ENCODE results near the gene AGPAT2. TPM values are rescaled to one million over a fixed set of nuclear protein-coding genes. Genes with fewer than 3 reads are reported as not detected.

AGPAT2 gene
- total RNA-seq, 2 donors from 2014 or later: 94.2 to 275 TPM

DNA sequence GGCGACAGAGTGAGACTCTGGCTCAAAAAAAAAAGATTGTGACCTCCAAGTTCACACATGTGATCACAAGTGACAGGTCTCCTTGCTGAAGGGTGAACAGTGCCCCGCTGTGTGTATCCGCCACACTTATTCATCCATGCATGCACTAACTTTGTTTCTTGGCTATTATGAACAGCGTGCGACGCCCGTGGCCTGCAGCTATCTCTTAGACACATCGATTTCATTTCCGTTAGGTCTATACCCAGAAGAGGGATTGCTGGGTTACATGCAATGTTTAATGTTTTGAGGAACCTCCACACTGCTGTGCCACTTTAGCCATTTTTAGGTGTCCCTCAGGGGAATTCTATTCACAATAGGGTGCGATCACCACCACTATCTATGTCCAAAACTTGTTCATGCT is 36.6 kb downstream of the AGPAT2 start:
- WGBS, 2 donors: 75 to 88% methylated on average over 10 of the region's 10 CpGs
- no peaks in the 10 kb centered on the region for H3K9me3 ChIP-seq
- no peak overlapping the region for H3K27ac ChIP-seq
- DNase-seq: no peak
- ATAC-seq: no peak
- H3K4me1 ChIP-seq: no peaks in the 10 kb centered on the region
- intact Hi-C loops (cut with DNase I): no loop called here
- TF ChIP-seq, protein P1, sequence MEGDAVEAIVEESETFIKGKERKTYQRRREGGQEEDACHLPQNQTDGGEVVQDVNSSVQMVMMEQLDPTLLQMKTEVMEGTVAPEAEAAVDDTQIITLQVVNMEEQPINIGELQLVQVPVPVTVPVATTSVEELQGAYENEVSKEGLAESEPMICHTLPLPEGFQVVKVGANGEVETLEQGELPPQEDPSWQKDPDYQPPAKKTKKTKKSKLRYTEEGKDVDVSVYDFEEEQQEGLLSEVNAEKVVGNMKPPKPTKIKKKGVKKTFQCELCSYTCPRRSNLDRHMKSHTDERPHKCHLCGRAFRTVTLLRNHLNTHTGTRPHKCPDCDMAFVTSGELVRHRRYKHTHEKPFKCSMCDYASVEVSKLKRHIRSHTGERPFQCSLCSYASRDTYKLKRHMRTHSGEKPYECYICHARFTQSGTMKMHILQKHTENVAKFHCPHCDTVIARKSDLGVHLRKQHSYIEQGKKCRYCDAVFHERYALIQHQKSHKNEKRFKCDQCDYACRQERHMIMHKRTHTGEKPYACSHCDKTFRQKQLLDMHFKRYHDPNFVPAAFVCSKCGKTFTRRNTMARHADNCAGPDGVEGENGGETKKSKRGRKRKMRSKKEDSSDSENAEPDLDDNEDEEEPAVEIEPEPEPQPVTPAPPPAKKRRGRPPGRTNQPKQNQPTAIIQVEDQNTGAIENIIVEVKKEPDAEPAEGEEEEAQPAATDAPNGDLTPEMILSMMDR (IDR thresholded peaks at IDR 0.05): no peak
- TF ChIP-seq POLR2A (IDR thresholded peaks at IDR 0.05): no peak
- H3K36me3 ChIP-seq (replicated peaks in 1 of 2; ENCODE audit: insufficient read depth in 1 of 2, low read depth in 2 of 2): no peaks in the 10 kb centered on the region
- no peak overlapping the region for H3K4me3 ChIP-seq
- no peaks in the 10 kb centered on the region for H3K27me3 ChIP-seq

DNA sequence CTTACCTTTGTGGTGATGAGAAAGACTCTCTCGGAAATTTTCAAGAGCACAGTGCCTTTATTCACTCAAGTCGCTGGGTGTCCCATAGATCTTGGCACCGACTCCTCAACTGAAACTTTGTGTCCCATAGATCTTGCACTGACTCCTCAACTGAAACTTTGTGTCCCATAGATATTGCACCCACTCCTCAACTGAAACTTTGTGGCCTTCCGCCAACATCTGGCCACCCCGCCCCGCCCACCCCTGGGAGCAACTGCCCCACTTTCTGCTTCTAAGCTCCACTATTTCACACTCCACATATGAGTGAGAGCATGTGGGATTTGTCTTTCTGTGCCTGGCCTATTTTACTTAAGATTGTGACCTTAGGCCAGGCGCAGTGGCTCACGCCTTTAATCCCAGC is 37.2 kb downstream of the AGPAT2 start:
- Histone ChIP-seq H3K4me1 (peaks cover 2% of the 10 kb centered on the region), H3K27me3 (no peaks in the 10 kb centered on the region), H3K4me3 (no peak overlapping the region), H3K9me3 (no peaks in the 10 kb centered on the region), H3K27ac (no peak overlapping the region), H3K36me3 (replicated peaks in 1 of 2; ENCODE audit: insufficient read depth in 1 of 2, low read depth in 2 of 2) (no peaks in the 10 kb centered on the region)
- 86 to 89% methylated on average over 6 to 8 of the region's 8 CpGs for WGBS, 2 donors
- intact Hi-C loops (cut with DNase I): no loop called here
- TF ChIP-seq, protein P1 (IDR thresholded peaks at IDR 0.05): no peak
- no peak for TF ChIP-seq POLR2A (IDR thresholded peaks at IDR 0.05)
- DNase-seq (no peak), ATAC-seq (no peak)

DNA sequence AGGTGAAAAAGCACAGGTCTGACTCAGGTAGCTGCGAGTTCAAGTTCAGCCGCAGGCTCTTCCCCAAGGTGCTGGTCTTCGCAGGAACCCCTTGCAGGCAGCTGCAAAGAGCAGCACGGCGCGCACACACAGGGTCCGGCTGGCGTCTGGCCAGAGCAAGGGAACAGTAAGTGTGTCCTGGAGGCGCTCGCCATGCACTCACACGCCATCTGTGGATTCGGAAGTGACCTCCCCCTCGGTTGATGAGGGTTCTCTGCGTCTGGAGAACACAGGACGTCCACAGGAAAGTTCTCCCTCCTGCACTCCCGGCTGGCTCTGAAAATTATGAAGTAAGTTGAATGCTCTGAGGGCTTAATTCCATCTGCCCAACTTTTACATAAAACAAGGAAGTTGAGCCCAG is 38.5 kb downstream of the AGPAT2 start:
- Histone ChIP-seq H3K27me3 (no peaks in the 10 kb centered on the region), H3K27ac (peak overlapping the region in 2 of 4 donors; percentile 17 to 35), H3K4me3 (no peak overlapping the region), H3K4me1 (peaks cover 14% of the 10 kb centered on the region), H3K36me3 (replicated peaks in 1 of 2; ENCODE audit: insufficient read depth in 1 of 2, low read depth in 2 of 2) (no peaks in the 10 kb centered on the region), H3K9me3 (no peaks in the 10 kb centered on the region)
- DNase-seq (peak in 2 of 4 donors; percentile 41 to 52), ATAC-seq (no peak)
- TF ChIP-seq POLR2A (IDR thresholded peaks at IDR 0.05): peak in 1 of 3 donors; percentile 17
- TF ChIP-seq, protein P1 (IDR thresholded peaks at IDR 0.05): no peak
- WGBS, 2 donors: 63% methylated on average over 16 of the region's 16 CpGs
- intact Hi-C loops (cut with DNase I): no loop called here

DNA sequence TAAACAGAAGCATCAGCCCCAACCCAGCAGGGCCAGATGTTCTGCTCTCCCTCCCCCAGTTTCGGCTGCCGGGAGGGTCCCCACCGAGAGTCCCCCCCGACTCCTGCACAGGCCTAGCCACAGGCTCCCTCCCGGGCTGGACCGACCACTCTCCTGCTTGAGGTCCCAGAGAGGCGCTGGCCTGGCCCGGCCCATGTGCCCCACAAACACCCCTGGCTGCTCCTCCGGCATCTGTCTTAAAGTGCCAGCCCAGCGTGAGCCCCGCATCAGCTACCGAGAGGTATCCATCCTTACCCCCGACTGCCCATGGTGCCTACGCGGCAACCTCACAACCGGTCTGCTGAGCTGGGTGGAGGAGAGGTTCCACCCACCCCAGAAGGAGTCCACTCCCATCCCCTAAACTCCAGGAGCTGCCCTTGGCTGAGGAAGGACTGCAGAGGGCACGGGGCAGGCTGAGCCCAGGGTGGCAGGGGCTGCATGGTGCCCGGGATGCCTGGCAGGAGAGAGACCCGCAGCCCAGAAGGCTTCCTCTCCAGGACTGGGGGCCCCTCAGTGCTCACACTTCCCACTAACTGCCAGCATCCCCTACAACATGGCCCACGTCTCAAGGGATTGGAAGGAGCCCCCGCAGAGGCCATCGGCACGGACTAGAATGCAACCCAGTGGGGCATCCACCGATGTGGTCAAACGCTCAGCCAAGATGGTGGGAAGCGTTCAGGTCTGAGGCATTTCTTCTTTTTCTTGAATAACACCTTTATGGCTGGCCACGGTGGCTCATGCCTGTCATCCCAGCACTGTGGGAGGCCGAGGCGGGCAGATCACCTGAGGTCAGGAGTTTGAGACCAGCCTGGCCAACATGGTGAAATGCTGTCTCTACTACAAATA is 40.2 kb downstream of the AGPAT2 start:
- TF ChIP-seq, protein P1 (IDR thresholded peaks at IDR 0.05): no peak
- TF ChIP-seq POLR2A (IDR thresholded peaks at IDR 0.05): no peak
- H3K27me3 ChIP-seq: no peaks in the 10 kb centered on the region
- peaks cover 14% of the 10 kb centered on the region for H3K4me1 ChIP-seq
- DNase-seq (no peak), ATAC-seq (no peak)
- no peaks in the 10 kb centered on the region for H3K9me3 ChIP-seq
- WGBS, 2 donors: 75 to 85% methylated on average over 6 to 29 of the region's 29 CpGs
- intact Hi-C loops (cut with DNase I): no loop called here
- no peak overlapping the region for H3K4me3 ChIP-seq
- H3K36me3 ChIP-seq (replicated peaks in 1 of 2; ENCODE audit: insufficient read depth in 1 of 2, low read depth in 2 of 2): no peaks in the 10 kb centered on the region
- peak overlapping the region in 2 of 4 donors; percentile 31 to 41 for H3K27ac ChIP-seq

All from body of pancreas (tissue), 4 donors.